ENCODE measurements around the gene KCNQ1OT1. TPM values are rescaled to one million over a fixed set of nuclear protein-coding genes. Genes with fewer than 3 reads are reported as not detected.

The KCNQ1OT1 gene
- total and polyA plus RNA-seq, 4 donors = 0.05 to 4.9 (median 0.61) TPM

- H3K27me3 ChIP-seq (ENCODE audit: control insufficient read depth in 4 of 4, insufficient read depth in 4 of 4, low read length in 3 of 4) = no peaks in the 10 kb centered on the region
- H3K4me1 ChIP-seq (ENCODE audit: control insufficient read depth in 4 of 4, insufficient read depth in 4 of 4, low read length in 3 of 4) = peaks cover 0 to 7% (median 0%) of the 10 kb centered on the region in 4 donors
- no peak overlapping the region for H3K9ac ChIP-seq (ENCODE audit: low read depth in 1 of 2, low read length in 2 of 2)
- DNase-seq (ENCODE audit: low spot score) = no peak
- no peak for TF ChIP-seq JUND (IDR thresholded peaks at IDR 0.05)
- TF ChIP-seq ATF3 (IDR thresholded peaks at IDR 0.05) = no peak
- TF ChIP-seq CTCF (IDR thresholded peaks at IDR 0.05; ENCODE audit: low read depth, low read length, missing input control) = no peak
- TF ChIP-seq GABPA (IDR thresholded peaks at IDR 0.05 in 1 of 2, conservative IDR thresholded peaks at IDR 0.05 in 1 of 2) = no peak
- TF ChIP-seq FOXA2 (IDR thresholded peaks at IDR 0.05) = no peak
- H3K9me3 ChIP-seq (ENCODE audit: control insufficient read depth in 4 of 4, low read length in 3 of 4) = no peaks in the 10 kb centered on the region
- peaks cover 0 to 2% (median 0%) of the 10 kb centered on the region in 4 donors for H3K36me3 ChIP-seq (ENCODE audit: control insufficient read depth in 4 of 4, insufficient read depth in 3 of 4, low read depth in 1 of 4, low read length in 3 of 4)
- 86% methylated on average over 4 of the region's 4 CpGs for WGBS
- no peak overlapping the region for H3K27ac ChIP-seq (ENCODE audit: low read depth in 1 of 2, low read length in 2 of 2)
- no peak overlapping the region for H3K4me3 ChIP-seq (ENCODE audit: low read depth in 1 of 3, low read length in 3 of 3)
Observed at GRCh38 chr11:2683806-2684205, 16.0 kb downstream of the KCNQ1OT1 start.

GRCh38 chr11:2681408-2682145 is 18.2 kb downstream of the KCNQ1OT1 start:
- no peaks in the 10 kb centered on the region for H3K4me1 ChIP-seq (ENCODE audit: control insufficient read depth in 4 of 4, insufficient read depth in 4 of 4, low read length in 3 of 4)
- no peak for DNase-seq (ENCODE audit: low spot score)
- H3K9me3 ChIP-seq (ENCODE audit: control insufficient read depth in 4 of 4, low read length in 3 of 4) = no peaks in the 10 kb centered on the region
- no peaks in the 10 kb centered on the region for H3K27me3 ChIP-seq (ENCODE audit: control insufficient read depth in 4 of 4, insufficient read depth in 4 of 4, low read length in 3 of 4)
- no peak overlapping the region for H3K27ac ChIP-seq (ENCODE audit: low read depth in 1 of 2, low read length in 2 of 2)
- TF ChIP-seq RXRA (IDR thresholded peaks at IDR 0.05) = no peak
- TF ChIP-seq FOXA1 (IDR thresholded peaks at IDR 0.05) = no peak
- no peak for TF ChIP-seq ZBTB33 (IDR thresholded peaks at IDR 0.05)
- TF ChIP-seq MAX (IDR thresholded peaks at IDR 0.05) = no peak
- no peak for TF ChIP-seq HNF4G (IDR thresholded peaks at IDR 0.05)
- no peak for TF ChIP-seq FOXA2 (IDR thresholded peaks at IDR 0.05)
- TF ChIP-seq EGR1 (IDR thresholded peaks at IDR 0.05; ENCODE audit: low read depth in 2 of 2) = no peak
- no peak for TF ChIP-seq JUND (IDR thresholded peaks at IDR 0.05)
- 83% methylated on average over 5 of the region's 5 CpGs for WGBS
- H3K36me3 ChIP-seq (ENCODE audit: control insufficient read depth in 4 of 4, insufficient read depth in 3 of 4, low read depth in 1 of 4, low read length in 3 of 4) = peaks cover 0 to 2% (median 0%) of the 10 kb centered on the region in 4 donors
- H3K9ac ChIP-seq (ENCODE audit: low read depth in 1 of 2, low read length in 2 of 2) = no peak overlapping the region
- H3K4me3 ChIP-seq (ENCODE audit: low read depth in 1 of 3, low read length in 3 of 3) = no peak overlapping the region

GRCh38 chr11:2679011-2679676 is 20.6 kb downstream of the KCNQ1OT1 start:
- no peak overlapping the region for H3K4me3 ChIP-seq (ENCODE audit: low read depth in 1 of 3, low read length in 3 of 3)
- WGBS = 95% methylated on average over 2 of the region's 2 CpGs
- no peak overlapping the region for H3K27ac ChIP-seq (ENCODE audit: low read depth in 1 of 2, low read length in 2 of 2)
- TF ChIP-seq EGR1 (IDR thresholded peaks at IDR 0.05; ENCODE audit: low read depth in 2 of 2) (no peak), ZBTB33 (IDR thresholded peaks at IDR 0.05) (no peak), GABPA (IDR thresholded peaks at IDR 0.05 in 1 of 2, conservative IDR thresholded peaks at IDR 0.05 in 1 of 2) (no peak), CTCF (IDR thresholded peaks at IDR 0.05; ENCODE audit: low read depth, low read length, missing input control) (no peak), MAX (IDR thresholded peaks at IDR 0.05) (no peak), TAF1 (conservative IDR thresholded peaks at IDR 0.05) (no peak), JUND (IDR thresholded peaks at IDR 0.05) (no peak), HNF4G (IDR thresholded peaks at IDR 0.05) (no peak), SP1 (IDR thresholded peaks at IDR 0.05) (no peak), NR2F2 (IDR thresholded peaks at IDR 0.05) (no peak), FOXA2 (IDR thresholded peaks at IDR 0.05) (no peak)

More at GRCh38 chr11:2679011-2679676, 20.6 kb downstream of the KCNQ1OT1 start:
- Histone ChIP-seq H3K36me3 (ENCODE audit: control insufficient read depth in 4 of 4, insufficient read depth in 3 of 4, low read depth in 1 of 4, low read length in 3 of 4) (peaks cover 0 to 2% (median 0%) of the 10 kb centered on the region in 4 donors), H3K9ac (ENCODE audit: low read depth in 1 of 2, low read length in 2 of 2) (no peak overlapping the region), H3K4me1 (ENCODE audit: control insufficient read depth in 4 of 4, insufficient read depth in 4 of 4, low read length in 3 of 4) (no peaks in the 10 kb centered on the region), H3K9me3 (ENCODE audit: control insufficient read depth in 4 of 4, low read length in 3 of 4) (no peaks in the 10 kb centered on the region), H3K27me3 (ENCODE audit: control insufficient read depth in 4 of 4, insufficient read depth in 4 of 4, low read length in 3 of 4) (no peaks in the 10 kb centered on the region)
- DNase-seq (ENCODE audit: low spot score) = no peak
